ENCODE measurements around the gene ENOPH1. TPM values are rescaled to one million over a fixed set of nuclear protein-coding genes. Genes with fewer than 3 reads are reported as not detected.

Gene ENOPH1
- total RNA-seq, 1 donor, result 38.4 TPM

GRCh38 chr4:82489987-82490386 is 59.6 kb downstream of the ENOPH1 start:
- Histone ChIP-seq H3K27me3 (ENCODE audit: insufficient read depth, low read length) (no peaks in the 10 kb centered on the region), H3K4me3 (ENCODE audit: insufficient read depth, low read length) (no peak overlapping the region), H3K36me3 (ENCODE audit: insufficient read depth, low read length) (no peaks in the 10 kb centered on the region), H4K20me1 (ENCODE audit: insufficient read depth, low read length) (no peaks in the 10 kb centered on the region), H3K4me1 (ENCODE audit: insufficient read depth, low read length) (peaks cover 7% of the 10 kb centered on the region), H2AFZ (ENCODE audit: low read length) (no peak overlapping the region), H3K9me3 (ENCODE audit: low read depth, low read length) (no peaks in the 10 kb centered on the region), H3K27ac (ENCODE audit: low read depth, low read length) (no peak overlapping the region), H3K79me2 (ENCODE audit: insufficient read depth, low read length) (no peaks in the 10 kb centered on the region), H3K4me2 (ENCODE audit: insufficient read depth, low read length) (no peak overlapping the region)
- DNase-seq (ENCODE audit: insufficient read length, low spot score, missing footprints), result no peak
- TF ChIP-seq, protein P1, sequence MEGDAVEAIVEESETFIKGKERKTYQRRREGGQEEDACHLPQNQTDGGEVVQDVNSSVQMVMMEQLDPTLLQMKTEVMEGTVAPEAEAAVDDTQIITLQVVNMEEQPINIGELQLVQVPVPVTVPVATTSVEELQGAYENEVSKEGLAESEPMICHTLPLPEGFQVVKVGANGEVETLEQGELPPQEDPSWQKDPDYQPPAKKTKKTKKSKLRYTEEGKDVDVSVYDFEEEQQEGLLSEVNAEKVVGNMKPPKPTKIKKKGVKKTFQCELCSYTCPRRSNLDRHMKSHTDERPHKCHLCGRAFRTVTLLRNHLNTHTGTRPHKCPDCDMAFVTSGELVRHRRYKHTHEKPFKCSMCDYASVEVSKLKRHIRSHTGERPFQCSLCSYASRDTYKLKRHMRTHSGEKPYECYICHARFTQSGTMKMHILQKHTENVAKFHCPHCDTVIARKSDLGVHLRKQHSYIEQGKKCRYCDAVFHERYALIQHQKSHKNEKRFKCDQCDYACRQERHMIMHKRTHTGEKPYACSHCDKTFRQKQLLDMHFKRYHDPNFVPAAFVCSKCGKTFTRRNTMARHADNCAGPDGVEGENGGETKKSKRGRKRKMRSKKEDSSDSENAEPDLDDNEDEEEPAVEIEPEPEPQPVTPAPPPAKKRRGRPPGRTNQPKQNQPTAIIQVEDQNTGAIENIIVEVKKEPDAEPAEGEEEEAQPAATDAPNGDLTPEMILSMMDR (IDR thresholded peaks at IDR 0.05; ENCODE audit: extremely low read depth, low read depth, low read length), result no peak

GRCh38 chr4:82491251-82491960 is 61.0 kb downstream of the ENOPH1 start:
- H3K36me3 ChIP-seq (ENCODE audit: insufficient read depth, low read length), result no peaks in the 10 kb centered on the region
- no peak overlapping the region for H2AFZ ChIP-seq (ENCODE audit: low read length)
- H3K27me3 ChIP-seq (ENCODE audit: insufficient read depth, low read length), result no peaks in the 10 kb centered on the region
- H3K9me3 ChIP-seq (ENCODE audit: low read depth, low read length), result no peaks in the 10 kb centered on the region
- H3K4me1 ChIP-seq (ENCODE audit: insufficient read depth, low read length), result peaks cover 7% of the 10 kb centered on the region
- H3K79me2 ChIP-seq (ENCODE audit: insufficient read depth, low read length), result no peaks in the 10 kb centered on the region
- H3K4me3 ChIP-seq (ENCODE audit: insufficient read depth, low read length), result no peak overlapping the region
- H3K4me2 ChIP-seq (ENCODE audit: insufficient read depth, low read length), result no peak overlapping the region
- DNase-seq (ENCODE audit: insufficient read length, low spot score, missing footprints), result no peak
- H4K20me1 ChIP-seq (ENCODE audit: insufficient read depth, low read length), result no peaks in the 10 kb centered on the region
- TF ChIP-seq, protein P1 (IDR thresholded peaks at IDR 0.05; ENCODE audit: extremely low read depth, low read depth, low read length), result no peak
- no peak overlapping the region for H3K27ac ChIP-seq (ENCODE audit: low read depth, low read length)

- H2AFZ ChIP-seq (ENCODE audit: low read length), result no peak overlapping the region
- TF ChIP-seq, protein P1 (IDR thresholded peaks at IDR 0.05; ENCODE audit: extremely low read depth, low read depth, low read length), result no peak
- peaks cover 7% of the 10 kb centered on the region for H3K4me1 ChIP-seq (ENCODE audit: insufficient read depth, low read length)
- peak overlapping the region; percentile 36 for H3K27ac ChIP-seq (ENCODE audit: low read depth, low read length)
- no peak overlapping the region for H3K4me3 ChIP-seq (ENCODE audit: insufficient read depth, low read length)
- no peak overlapping the region for H3K4me2 ChIP-seq (ENCODE audit: insufficient read depth, low read length)
- H4K20me1 ChIP-seq (ENCODE audit: insufficient read depth, low read length), result no peaks in the 10 kb centered on the region
- no peaks in the 10 kb centered on the region for H3K79me2 ChIP-seq (ENCODE audit: insufficient read depth, low read length)
- peak; percentile 90 for DNase-seq (ENCODE audit: insufficient read length, low spot score, missing footprints)
- no peaks in the 10 kb centered on the region for H3K9me3 ChIP-seq (ENCODE audit: low read depth, low read length)
- no peaks in the 10 kb centered on the region for H3K27me3 ChIP-seq (ENCODE audit: insufficient read depth, low read length)
- no peaks in the 10 kb centered on the region for H3K36me3 ChIP-seq (ENCODE audit: insufficient read depth, low read length)
Observed at GRCh38 chr4:82493721-82494425, 63.5 kb downstream of the ENOPH1 start.

DNA sequence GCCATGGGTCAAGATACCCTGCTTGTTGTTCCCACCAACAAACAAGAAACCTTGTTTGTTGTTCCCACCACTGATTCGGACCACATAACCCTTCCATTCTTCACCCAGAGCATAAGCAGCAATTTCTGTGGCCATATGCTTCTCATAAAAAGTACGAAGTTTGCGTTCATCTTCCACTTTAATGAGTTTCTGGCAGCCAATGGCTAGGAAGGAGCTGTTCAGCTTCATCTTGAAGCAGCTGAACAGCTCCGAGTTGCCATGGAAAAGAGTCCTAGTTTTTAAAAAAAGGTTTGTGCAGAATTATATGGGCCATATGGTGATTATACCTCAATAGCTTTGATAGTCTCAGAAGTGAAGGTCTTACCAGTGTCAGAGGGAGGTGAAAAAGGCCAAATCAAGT is 65.3 kb downstream of the ENOPH1 start:
- Histone ChIP-seq H3K27ac (ENCODE audit: low read depth, low read length) (no peak overlapping the region), H3K27me3 (ENCODE audit: insufficient read depth, low read length) (no peaks in the 10 kb centered on the region), H3K4me3 (ENCODE audit: insufficient read depth, low read length) (no peak overlapping the region), H3K36me3 (ENCODE audit: insufficient read depth, low read length) (no peaks in the 10 kb centered on the region), H4K20me1 (ENCODE audit: insufficient read depth, low read length) (no peaks in the 10 kb centered on the region), H3K4me2 (ENCODE audit: insufficient read depth, low read length) (no peak overlapping the region), H3K9me3 (ENCODE audit: low read depth, low read length) (no peaks in the 10 kb centered on the region), H2AFZ (ENCODE audit: low read length) (no peak overlapping the region), H3K79me2 (ENCODE audit: insufficient read depth, low read length) (no peaks in the 10 kb centered on the region), H3K4me1 (ENCODE audit: insufficient read depth, low read length) (peaks cover 17% of the 10 kb centered on the region)
- TF ChIP-seq, protein P1 (IDR thresholded peaks at IDR 0.05; ENCODE audit: extremely low read depth, low read depth, low read length), result no peak
- no peak for DNase-seq (ENCODE audit: insufficient read length, low spot score, missing footprints)

All from osteoblast (primary cell).